Measurements from ENCODE around the gene CYLD. TPM values are rescaled to one million over a fixed set of nuclear protein-coding genes. Genes with fewer than 3 reads are reported as not detected.

CYLD gene
- total and polyA plus RNA-seq, 2 experiments from 2014 or later, result 6.9 to 30.9 TPM

- no peak for TF ChIP-seq CTCF (conservative IDR thresholded peaks at IDR 0.05; ENCODE audit: low read depth in 2 of 2)
Observed at GRCh38 chr16:50736448-50736847, 5.4 kb upstream of the CYLD start (continued).

- H3K27ac ChIP-seq (ENCODE audit: low read depth), result no peak overlapping the region
- 0 out of 2 replicates have a peak, but pooled peaks cover 4% of the 10 kb centered on the region for H3K9me2 ChIP-seq (ENCODE audit: insufficient read depth)
- H3K27ac Mint-ChIP-seq, result no peak overlapping the region
- no peaks in the 10 kb centered on the region; the same call in 2 of the 3 replicates for H3K9me3 Mint-ChIP-seq
- no peaks in the 10 kb centered on the region for H4K20me1 ChIP-seq (replicated peaks; ENCODE audit: insufficient read depth)
- peaks cover 2% of the 10 kb centered on the region; the same call in 2 of the 3 replicates for H3K4me1 Mint-ChIP-seq
- DNase-seq (ENCODE audit: low spot score), result no peak
- H3K36me3 ChIP-seq (ENCODE audit: insufficient read depth), result no peaks in the 10 kb centered on the region
- H3K4me1 ChIP-seq (ENCODE audit: insufficient read depth), result no peaks in the 10 kb centered on the region
- H3F3A ChIP-seq (replicated peaks; ENCODE audit: low read depth), result no peaks in the 10 kb centered on the region
- no peak overlapping the region for H3K4me2 ChIP-seq
- no peaks in the 10 kb centered on the region for H3K27me3 ChIP-seq (ENCODE audit: insufficient read depth)
- TF ChIP-seq JUNB (IDR thresholded peaks at IDR 0.05; ENCODE audit: unreplicated experiment), result no peak
- no peak for TF ChIP-seq ZNF331 (CRISPR knock-in tag; IDR thresholded peaks at IDR 0.05; ENCODE audit: low read depth)
- no peak for TF ChIP-seq EZH2phosphoT487 (IDR thresholded peaks at IDR 0.05; ENCODE audit: unreplicated experiment)
- no peak for TF ChIP-seq REST (IDR thresholded peaks at IDR 0.05; ENCODE audit: unreplicated experiment)
- no peak for TF ChIP-seq POLR2AphosphoS5 (IDR thresholded peaks at IDR 0.05; ENCODE audit: low read depth)
- no peak for TF ChIP-seq CTCF (conservative IDR thresholded peaks at IDR 0.05; ENCODE audit: low read depth in 2 of 2)
- no peak for TF ChIP-seq STAT1 (IDR thresholded peaks at IDR 0.05; ENCODE audit: unreplicated experiment)
- no peak for TF ChIP-seq ZNF462 (CRISPR knock-in tag; IDR thresholded peaks at IDR 0.05)
- no peak for TF ChIP-seq NANOG (IDR thresholded peaks at IDR 0.05; ENCODE audit: borderline replicate concordance)
- no peak for TF ChIP-seq CREB1 (CRISPR knock-in tag; IDR thresholded peaks at IDR 0.05; ENCODE audit: low read depth)
- no peak for TF ChIP-seq EZH2 (IDR thresholded peaks at IDR 0.05; ENCODE audit: low read depth, unreplicated experiment)
- no peaks in the 10 kb centered on the region for H3K79me2 ChIP-seq (replicated peaks; ENCODE audit: insufficient read depth)
- no peaks in the 10 kb centered on the region; the same call in 2 of the 3 replicates for H3K36me3 Mint-ChIP-seq (ENCODE audit: low read depth)
- no peak overlapping the region for H2AFZ ChIP-seq
- peaks cover 3% of the 10 kb centered on the region for H3K27me3 Mint-ChIP-seq (ENCODE audit: insufficient read depth, low read depth, poor library complexity)
- no peak overlapping the region for H3K4me3 ChIP-seq
- no peak for ATAC-seq
- no peak overlapping the region for H3K4me3 Mint-ChIP-seq
Observed at GRCh38 chr16:50737420-50737959, 4.4 kb upstream of the CYLD start.

Data from GM23338 (cell line).